ENCODE data around the gene CTSE. TPM values are rescaled to one million over a fixed set of nuclear protein-coding genes. Genes with fewer than 3 reads are reported as not detected.

CTSE gene
- total and polyA plus RNA-seq, 9 of the 15 experiments (the other 6 are each of a cell fraction or from before 2014, with no cell fraction given): 0.04 to 0.18 (median 0.09) TPM; not detected in 4

- Histone ChIP-seq H3K9me1 (ENCODE audit: control insufficient read depth, insufficient read depth, low read length) (no peaks in the 10 kb centered on the region), H4K20me1 (replicated peaks; ENCODE audit: control insufficient read depth, insufficient read depth, low read length) (no peaks in the 10 kb centered on the region; the same call in 1 of the 2 replicates), H3K27me3 (ENCODE audit: control insufficient read depth in 2 of 2, insufficient read depth in 2 of 2, low read length in 2 of 2) (peaks cover 18 to 33% of the 10 kb centered on the region in 2 experiments), H2AFZ (ENCODE audit: low read depth, low read length) (no peak overlapping the region), H3K27ac (ENCODE audit: extremely low read depth, low read depth, low read length) (no peak overlapping the region), H3K9me3 (replicated peaks; ENCODE audit: control insufficient read depth, insufficient read depth, low read depth, low read length) (no peaks in the 10 kb centered on the region), H3K9ac (ENCODE audit: insufficient read depth in 1 of 2, low read depth in 2 of 2, low read length in 2 of 2) (no peak overlapping the region), H3K4me3 (no peak overlapping the region), H3K4me1 (replicated peaks in 1 of 2; ENCODE audit: control insufficient read depth in 2 of 2, insufficient read depth in 2 of 2, low read length in 2 of 2) (peaks cover 9 to 16% of the 10 kb centered on the region in 2 experiments), H3K36me3 (ENCODE audit: control insufficient read depth, insufficient read depth, low read length) (no peaks in the 10 kb centered on the region), H3K79me2 (ENCODE audit: control insufficient read depth, insufficient read depth, low read length) (no peaks in the 10 kb centered on the region), H3K4me2 (ENCODE audit: insufficient read depth, low read length) (no peak overlapping the region)
- CTCF ChIA-PET (ENCODE audit: low intra/inter-chr PET ratio): no interaction called here
- TF ChIP-seq RBM17 (IDR thresholded peaks at IDR 0.05; ENCODE audit: borderline replicate concordance, low read depth, low read length): no peak
- TF ChIP-seq SMARCB1 (IDR thresholded peaks at IDR 0.05; ENCODE audit: insufficient read length, low read depth): no peak
- no peak for TF ChIP-seq GATAD2B (IDR thresholded peaks at IDR 0.05; ENCODE audit: borderline replicate concordance)
- TF ChIP-seq CEBPG (CRISPR knock-in tag; IDR thresholded peaks at IDR 0.05): 0 out of 2 replicates have a peak, but pooled peaks have one; percentile 11
- TF ChIP-seq CEBPG (tag; conservative IDR thresholded peaks at IDR 0.05 in 1 of 2, IDR thresholded peaks at IDR 0.05 in 1 of 2): no peak
- TF ChIP-seq ZNF121 (CRISPR knock-in tag; conservative IDR thresholded peaks at IDR 0.05): no peak
- no peak for TF ChIP-seq ZNF561 (CRISPR knock-in tag; conservative IDR thresholded peaks at IDR 0.05)
- no peak for TF ChIP-seq KAT2B (IDR thresholded peaks at IDR 0.05; ENCODE audit: low read depth, low read length)
- peak; percentile 37; the same call in 1 of the 2 replicates for TF ChIP-seq JUND (IDR thresholded peaks at IDR 0.05; ENCODE audit: borderline replicate concordance, low read depth, low read length)
- no peak for TF ChIP-seq JUND (tag; IDR thresholded peaks at IDR 0.05; ENCODE audit: borderline replicate concordance, low read depth, low read length)
- TF ChIP-seq ZNF609 (CRISPR knock-in tag; IDR thresholded peaks at IDR 0.05; ENCODE audit: borderline replicate concordance): no peak
- no peak for TF ChIP-seq NUFIP1 (IDR thresholded peaks at IDR 0.05; ENCODE audit: partially characterized antibody)
- TF ChIP-seq ATF3 (IDR thresholded peaks at IDR 0.05): peak; percentile 28; the same call in 1 of the 2 replicates
- TF ChIP-seq ATF3 (CRISPR knock-in tag; conservative IDR thresholded peaks at IDR 0.05): no peak
- TF ChIP-seq NCOA1 (IDR thresholded peaks at IDR 0.05; ENCODE audit: low read depth): no peak
- no peak for TF ChIP-seq NRF1 (conservative IDR thresholded peaks at IDR 0.05 in 1 of 2, IDR thresholded peaks at IDR 0.05 in 1 of 2)
- TF ChIP-seq FOSL1 (tag; conservative IDR thresholded peaks at IDR 0.05): peak; percentile 42; the same call in 1 of the 2 replicates
- TF ChIP-seq EGR1 (conservative IDR thresholded peaks at IDR 0.05): peak; percentile 79
- intact Hi-C loops (cut with micrococcal nuclease): no loop called here
- in situ Hi-C loops (cut with MboI): no loop called here
- POLR2A ChIA-PET: interaction anchor here (0.6 kb wide), 1 partner anchor 20 kb away, joined by 3 read pairs; no protein-coding TSS in a partner anchor
- DNase-seq (ENCODE audit: extremely low read depth in 1 of 4, low spot score in 3 of 4): peak in 2 of 4 experiments; percentile 26 to 42
- no peak for FAIRE-seq
- BruUV-seq (replicated peaks): no TSS peak
- no peak; the same call in 2 of the 3 replicates for ATAC-seq
- 3% methylated on average over 8 of the region's 8 CpGs for WGBS (ENCODE audit: insufficient coverage, low coverage, missing lambda C conversion rate)
These were observed 12.6 kb downstream of the CTSE start for GRCh38 chr1:206011057-206011456.
